ENCODE measurements around the gene DNAJC11.

DNA sequence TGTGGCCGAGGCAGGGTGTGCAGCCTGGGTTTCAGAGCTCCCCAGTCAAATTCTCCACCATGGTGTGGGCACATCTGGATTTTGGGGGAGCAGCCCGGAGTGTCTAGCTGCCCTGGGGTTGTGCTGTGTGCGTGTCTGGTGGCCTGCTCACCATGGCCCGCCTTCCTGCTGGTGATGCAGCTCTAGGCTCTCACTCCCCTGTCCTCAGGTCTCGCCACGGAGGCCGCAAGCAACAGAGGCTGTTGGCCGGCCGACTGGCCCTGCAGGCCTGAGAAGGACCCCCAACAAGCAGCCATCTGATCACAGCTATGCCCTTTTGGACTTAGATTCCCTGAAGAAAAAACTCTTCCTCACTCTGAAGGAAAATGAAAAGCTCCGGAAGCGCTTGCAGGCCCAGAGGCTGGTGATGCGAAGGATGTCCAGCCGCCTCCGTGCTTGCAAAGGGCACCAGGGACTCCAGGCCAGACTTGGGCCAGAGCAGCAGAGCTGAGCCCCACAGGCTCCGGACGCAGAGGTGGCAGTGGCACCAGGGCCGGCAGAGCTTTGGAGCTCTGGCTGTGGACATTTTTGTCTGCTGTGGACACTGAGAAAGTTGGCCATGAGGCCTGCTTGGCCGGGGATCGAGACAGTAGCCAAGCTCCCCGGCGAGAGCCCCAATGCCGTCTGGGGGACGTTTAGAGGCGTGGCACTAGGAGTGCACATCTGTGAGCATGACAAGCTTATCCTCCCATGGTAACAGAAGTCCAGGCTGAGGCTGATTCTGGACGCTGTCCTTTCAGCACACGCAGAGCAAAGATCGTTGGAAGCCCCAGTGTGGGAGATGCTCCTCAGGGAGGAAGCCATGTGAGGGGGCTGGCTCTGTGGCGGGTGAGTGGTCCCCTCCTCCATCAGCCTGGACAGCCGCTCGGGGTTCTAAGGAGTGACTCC, 68.8 kb downstream of the DNAJC11 start:
- TF ChIP-seq CTCF (IDR thresholded peaks at IDR 0.05) = no peak
- TF ChIP-seq POLR2AphosphoS5 (IDR thresholded peaks at IDR 0.05) = no peak
- no peak for TF ChIP-seq POLR2A (IDR thresholded peaks at IDR 0.05)

Measured in breast epithelium (tissue), 3 donors.